PC-3 (cell line): ENCODE results near the gene SEMA4C. TPM values are rescaled to one million over a fixed set of nuclear protein-coding genes. Genes with fewer than 3 reads are reported as not detected.

Experiments
- ATAC-seq: fragments of 200-7000 bp; cut with Tn5 transposase; 2 replicates; pipeline ENCODE4 v1.9.1; 2020; ENCODE audit warnings: mild to moderate bottlenecking, moderate library complexity
- BruUV-seq: library from RNA; stranded (reverse); fragments of 400-500 nt; replicated peaks from 2 replicates; lab custom pipeline; 2021; lab: Mats Ljungman, UMichigan
- CTCF ChIA-PET: fragments of 300-600 bp; sonication (Branson Sonifier 250); formaldehyde crosslinking; loops from one replicate; lab custom pipeline; 2022; ENCODE audit warnings: antibody characterized with exemption; lab: Charles Lee
- POLR2A ChIA-PET: fragments of 300-600 bp; sonication (Branson Sonifier 250); formaldehyde crosslinking; loops from one replicate; lab custom pipeline; 2022; ENCODE audit warnings: antibody characterized with exemption; ENCODE audit not compliant: unreplicated experiment; lab: Charles Lee
- DNase-seq: peaks from one replicate; pipeline ENCODE4 v3.0.0-alpha.2; 2015
- H2AFZ ChIP-seq: fragments of 300-600 bp; sonication (generic); 2 replicates; pipeline ENCODE4 v1.6.0; 2016; ENCODE audit warnings: antibody characterized with exemption, low read length
- H3F3A ChIP-seq: fragments of 300-600 bp; sonication (generic); one replicate; pipeline ENCODE4 v1.6.0; 2017; ENCODE audit warnings: antibody characterized with exemption, low read length, control low read depth, mild to moderate bottlenecking; ENCODE audit not compliant: unreplicated experiment
- H3K27ac ChIP-seq: fragments of 300-600 bp; sonication (generic); 2 replicates; pipeline ENCODE4 v1.5.1; 2016; ENCODE audit warnings: mild to moderate bottlenecking, low read length
- H3K27me3 ChIP-seq: fragments of 300-600 bp; sonication (generic); 2 replicates; pipeline ENCODE4 v1.6.1; 2016; ENCODE audit warnings: low read length, mixed read lengths
- H3K36me3 ChIP-seq: fragments of 300-600 bp; sonication (generic); 2 replicates; pipeline ENCODE4 v1.6.1; 2016; ENCODE audit warnings: low read depth, mixed run types, low read length, mixed read lengths
- H3K4me1 ChIP-seq: fragments of 300-600 bp; sonication (generic); 2 replicates; pipeline ENCODE4 v1.5.1; 2016; ENCODE audit warnings: low read length; ENCODE audit not compliant: insufficient read depth
- H3K4me2 ChIP-seq: fragments of 300-600 bp; sonication (generic); 2 replicates; pipeline ENCODE4 v1.6.0; 2016; ENCODE audit warnings: low read length
- H3K4me3 ChIP-seq: fragments of 300-600 bp; sonication (generic); 2 replicates; pipeline ENCODE4 v1.5.1; 2016; ENCODE audit warnings: mild to moderate bottlenecking, low read length, mixed read lengths
- H3K79me2 ChIP-seq: fragments of 300-600 bp; sonication (generic); 2 replicates; pipeline ENCODE4 v1.6.1; 2017; ENCODE audit warnings: low read length, mixed read lengths
- H3K9ac ChIP-seq: fragments of 300-600 bp; sonication (generic); 2 replicates; pipeline ENCODE4 v1.6.0; 2016; ENCODE audit warnings: mild to moderate bottlenecking, low read length
- H3K9me2 ChIP-seq: fragments of 300-600 bp; sonication (generic); replicated peaks from 2 replicates; pipeline ENCODE4 v1.6.1; 2016; ENCODE audit warnings: mixed run types, low read length, mixed read lengths
- H3K9me3 ChIP-seq: fragments of 300-600 bp; sonication (generic); 2 replicates; pipeline ENCODE4 v1.6.1; 2016; ENCODE audit warnings: low read length, mixed read lengths
- H4K20me1 ChIP-seq: fragments of 300-600 bp; sonication (generic); 2 replicates; pipeline ENCODE4 v1.6.1; 2016; ENCODE audit warnings: low read length, mixed read lengths
- EZH2 ChIP-seq: fragments of 300-600 bp; sonication (generic); IDR thresholded peaks from one replicate; pipeline ENCODE4 v1.6.1; 2017; ENCODE audit warnings: antibody characterized with exemption, mild to moderate bottlenecking, low read length; ENCODE audit not compliant: unreplicated experiment
- EZH2phosphoT487 ChIP-seq: fragments of 300-600 bp; sonication (generic); IDR thresholded peaks from 2 replicates; pipeline ENCODE4 v1.6.1; 2018; ENCODE audit warnings: mild to moderate bottlenecking, antibody characterized with exemption, low read length, borderline replicate concordance
- intact Hi-C: fragments of 100-400 bp; cut with micrococcal nuclease; formaldehyde crosslinking; loops from 2 replicates; pipeline ENCODE4 v1.9.0; 2023
- total RNA-seq: library from RNA; depleted of rRNA; stranded (reverse); fragments of >200 nt; gene quantifications from 2 replicates; pipeline ENCODE4 v1.2.3, GENCODE V29; 2014
- TF ChIP-seq, protein P1 (sequence below): fragments of 300-600 bp; sonication (generic); conservative IDR thresholded peaks from 2 replicates; pipeline ENCODE4 v1.5.1; 2017; ENCODE audit warnings: antibody characterized with exemption, low read depth, mild to moderate bottlenecking, low read length

Gene SEMA4C
- total RNA-seq, 1 experiment from 2014 or later, result 20.6 TPM

DNA sequence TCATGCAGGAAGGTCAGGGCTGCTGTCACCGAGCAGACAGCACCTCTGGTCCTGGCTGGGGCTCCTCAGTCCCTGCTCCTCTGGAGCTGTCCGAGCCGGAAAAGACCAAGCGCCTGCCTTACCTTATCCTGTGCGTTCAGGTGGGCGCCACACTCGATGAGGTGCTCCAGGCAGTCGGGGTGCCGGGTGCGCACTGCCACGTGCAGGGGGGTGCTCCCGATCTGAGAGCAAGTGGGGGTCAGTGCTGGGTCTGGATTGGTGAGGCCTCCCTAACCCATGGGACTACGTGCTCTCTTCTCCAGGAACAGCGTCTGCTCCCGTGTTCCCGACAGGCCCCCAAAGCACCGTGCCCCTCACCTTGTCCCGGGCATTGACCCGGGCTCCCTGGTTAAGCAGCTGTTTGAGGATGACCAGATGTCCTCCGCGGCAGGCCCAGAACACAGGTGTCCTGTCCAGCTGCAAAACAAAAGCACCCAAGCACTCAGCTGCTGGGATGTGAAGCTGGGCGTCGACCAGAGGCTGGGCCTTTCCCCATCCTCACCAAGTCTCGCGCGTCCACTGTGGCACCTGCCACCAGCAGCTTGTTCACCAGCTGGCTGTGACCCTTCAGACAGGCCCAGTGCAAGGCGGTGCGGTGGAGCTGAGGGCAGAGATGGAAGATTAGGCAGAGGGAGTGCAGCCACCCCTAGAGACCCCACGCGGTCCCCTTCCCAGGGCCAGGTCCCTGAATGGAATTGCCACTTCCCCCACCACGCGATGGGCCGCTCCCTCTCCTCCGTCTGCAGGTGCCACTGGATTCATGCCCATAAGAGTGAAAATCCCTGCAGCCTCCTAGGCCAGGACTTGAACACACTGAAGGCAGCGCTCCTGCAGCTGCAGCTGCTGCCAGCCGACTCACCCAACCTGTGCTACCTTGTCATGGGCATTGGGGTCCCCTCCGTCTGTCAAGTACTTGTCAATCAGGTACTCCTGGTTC, 29.7 kb downstream of the SEMA4C start:
- Histone ChIP-seq H3F3A (no peaks in the 10 kb centered on the region), H3K36me3 (no peaks in the 10 kb centered on the region; the same call in 1 of the 2 replicates), H3K4me1 (no peaks in the 10 kb centered on the region), H3K27ac (no peak overlapping the region), H3K4me2 (no peak overlapping the region), H3K79me2 (no peaks in the 10 kb centered on the region), H3K9me3 (no peaks in the 10 kb centered on the region), H3K9me2 (no peaks in the 10 kb centered on the region), H4K20me1 (no peaks in the 10 kb centered on the region), H3K9ac (no peak overlapping the region), H3K27me3 (no peaks in the 10 kb centered on the region), H3K4me3 (no peak overlapping the region), H2AFZ (no peak overlapping the region)
- DNase-seq, result no peak
- intact Hi-C loops, result no loop called here
- no peak for ATAC-seq
- TF ChIP-seq EZH2phosphoT487 (no peak), EZH2 (no peak)
- TF ChIP-seq, protein P1, sequence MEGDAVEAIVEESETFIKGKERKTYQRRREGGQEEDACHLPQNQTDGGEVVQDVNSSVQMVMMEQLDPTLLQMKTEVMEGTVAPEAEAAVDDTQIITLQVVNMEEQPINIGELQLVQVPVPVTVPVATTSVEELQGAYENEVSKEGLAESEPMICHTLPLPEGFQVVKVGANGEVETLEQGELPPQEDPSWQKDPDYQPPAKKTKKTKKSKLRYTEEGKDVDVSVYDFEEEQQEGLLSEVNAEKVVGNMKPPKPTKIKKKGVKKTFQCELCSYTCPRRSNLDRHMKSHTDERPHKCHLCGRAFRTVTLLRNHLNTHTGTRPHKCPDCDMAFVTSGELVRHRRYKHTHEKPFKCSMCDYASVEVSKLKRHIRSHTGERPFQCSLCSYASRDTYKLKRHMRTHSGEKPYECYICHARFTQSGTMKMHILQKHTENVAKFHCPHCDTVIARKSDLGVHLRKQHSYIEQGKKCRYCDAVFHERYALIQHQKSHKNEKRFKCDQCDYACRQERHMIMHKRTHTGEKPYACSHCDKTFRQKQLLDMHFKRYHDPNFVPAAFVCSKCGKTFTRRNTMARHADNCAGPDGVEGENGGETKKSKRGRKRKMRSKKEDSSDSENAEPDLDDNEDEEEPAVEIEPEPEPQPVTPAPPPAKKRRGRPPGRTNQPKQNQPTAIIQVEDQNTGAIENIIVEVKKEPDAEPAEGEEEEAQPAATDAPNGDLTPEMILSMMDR, result no peak
- POLR2A ChIA-PET, result no interaction called here
- CTCF ChIA-PET, result interaction anchor here (0.5 kb wide), 1 partner anchor 94 kb away, joined by 3 read pairs; no protein-coding TSS in a partner anchor
- BruUV-seq, result no TSS peak

DNA sequence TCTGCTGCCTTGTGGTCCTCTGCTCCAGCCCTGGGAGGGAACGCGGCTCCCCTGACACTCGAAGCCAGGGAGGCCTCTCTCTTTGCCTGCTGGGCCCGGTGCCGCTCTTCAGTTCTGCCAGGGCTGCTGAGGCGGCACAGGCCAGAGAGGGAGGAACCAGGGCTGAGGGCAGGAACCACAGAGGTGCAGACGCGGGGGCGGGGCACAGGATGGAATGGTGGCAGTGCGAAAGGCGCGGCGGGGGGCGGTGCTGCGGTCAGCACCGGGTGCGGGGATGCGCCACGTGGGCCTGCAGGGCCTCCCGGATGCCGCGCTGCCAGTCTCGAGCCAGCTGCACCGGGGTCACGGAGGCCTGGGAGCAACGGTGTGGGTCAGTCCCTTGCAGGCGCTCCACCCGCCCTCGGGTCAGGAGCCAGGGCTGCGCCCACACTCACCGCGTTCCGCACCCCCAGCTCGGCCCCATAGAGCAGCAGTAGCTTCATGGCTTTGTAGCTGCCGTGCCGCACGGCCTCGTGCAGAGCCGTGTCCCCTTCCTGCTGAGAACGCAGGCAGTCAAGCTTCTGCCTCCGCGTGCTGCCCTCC, 30.5 kb downstream of the SEMA4C start:
- Histone ChIP-seq H4K20me1 (no peaks in the 10 kb centered on the region), H3K4me1 (no peaks in the 10 kb centered on the region), H3K4me2 (no peak overlapping the region), H3K27me3 (no peaks in the 10 kb centered on the region), H3K36me3 (no peaks in the 10 kb centered on the region; the same call in 1 of the 2 replicates), H3F3A (no peaks in the 10 kb centered on the region), H3K79me2 (no peaks in the 10 kb centered on the region), H3K9me2 (no peaks in the 10 kb centered on the region), H3K9ac (no peak overlapping the region), H2AFZ (no peak overlapping the region), H3K27ac (no peak overlapping the region), H3K4me3 (no peak overlapping the region), H3K9me3 (no peaks in the 10 kb centered on the region)
- POLR2A ChIA-PET, result no interaction called here
- intact Hi-C loops, result no loop called here
- DNase-seq, result no peak
- CTCF ChIA-PET, result no interaction called here
- BruUV-seq, result no TSS peak
- ATAC-seq, result no peak
- TF ChIP-seq EZH2phosphoT487, result no peak
- TF ChIP-seq EZH2, result no peak
- TF ChIP-seq, protein P1, result no peak
